GM19099 (cell line): Measurements from ENCODE around the gene FGF12.

Experiments used
- POLR2A ChIP-seq: IDR thresholded peaks from 3 replicates; pipeline ENCODE4 v1.6.1; 2011; ENCODE audit warnings: low read depth; ENCODE audit not compliant: insufficient read length; ENCODE audit errors: extremely low read depth

Gene FGF12

GRCh38 chr3:192171213-192171612 lies 556.1 kb downstream of the FGF12 start:
- no peak for TF ChIP-seq POLR2A

DNA sequence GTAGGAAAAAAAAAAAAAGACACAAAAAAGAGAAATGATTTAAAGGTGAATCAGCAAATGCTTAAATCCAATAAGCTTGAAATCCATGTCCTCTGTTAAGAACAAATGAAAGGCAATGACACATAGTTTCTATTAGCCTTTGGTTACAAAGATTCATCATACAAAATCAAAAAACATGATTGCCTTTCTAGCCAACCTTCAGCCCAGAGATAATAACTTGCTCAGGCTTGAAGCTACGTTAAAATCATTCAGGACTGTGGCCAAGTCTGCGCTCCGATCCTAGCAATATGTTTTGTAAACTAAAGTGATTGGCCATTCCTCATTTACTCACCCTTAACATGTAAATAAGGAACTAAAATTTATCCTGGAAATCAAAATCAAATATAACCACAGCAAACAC lies 556.7 kb downstream of the FGF12 start:
- no peak for TF ChIP-seq POLR2A

DNA sequence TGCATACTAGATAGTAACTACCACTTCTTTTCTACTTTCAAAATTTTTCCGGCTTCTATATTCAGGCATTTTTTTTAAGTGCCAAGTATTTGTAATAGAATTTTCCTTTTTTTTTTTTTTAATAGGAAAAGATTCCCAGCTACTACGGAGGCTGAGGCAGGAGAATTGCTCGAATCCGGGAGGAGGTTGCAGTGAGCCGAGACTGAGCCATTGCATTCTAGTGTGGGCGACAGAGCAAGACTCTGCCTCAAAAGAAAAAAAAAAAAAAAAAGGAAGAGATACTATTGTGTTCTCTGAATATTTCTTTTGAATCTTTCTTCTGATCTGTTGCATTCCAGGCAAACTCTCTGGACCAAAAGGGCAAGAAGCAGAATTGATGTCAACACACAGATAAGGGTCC lies 557.3 kb downstream of the FGF12 start:
- no peak for TF ChIP-seq POLR2A

DNA sequence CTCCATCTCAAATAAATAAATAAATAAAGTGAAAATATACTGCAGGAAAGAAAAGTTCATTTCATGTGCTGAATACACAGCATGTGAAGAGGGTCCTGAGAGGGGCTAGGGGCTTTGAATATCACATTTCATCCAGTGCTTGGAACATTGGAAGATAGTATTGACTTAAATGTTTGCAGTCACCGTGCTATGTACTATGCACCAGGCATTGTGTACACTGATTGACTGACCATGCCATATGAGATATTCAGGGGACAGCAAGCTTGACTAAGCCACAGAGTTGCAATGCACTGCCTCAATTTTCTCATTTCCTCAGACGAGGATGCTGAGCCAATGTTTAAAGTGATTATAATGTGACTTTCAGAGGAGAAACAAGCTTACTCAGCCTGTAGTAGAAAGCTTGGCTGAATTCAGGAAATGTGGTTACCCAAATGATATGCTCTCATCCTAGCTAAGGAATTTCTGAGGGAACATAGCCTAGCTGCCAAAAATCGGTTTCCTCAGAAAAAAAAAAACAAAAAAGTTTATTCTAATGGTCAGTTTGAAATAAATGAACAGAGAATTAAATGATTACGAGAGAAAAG lies 557.9 kb downstream of the FGF12 start:
- no peak for TF ChIP-seq POLR2A

DNA sequence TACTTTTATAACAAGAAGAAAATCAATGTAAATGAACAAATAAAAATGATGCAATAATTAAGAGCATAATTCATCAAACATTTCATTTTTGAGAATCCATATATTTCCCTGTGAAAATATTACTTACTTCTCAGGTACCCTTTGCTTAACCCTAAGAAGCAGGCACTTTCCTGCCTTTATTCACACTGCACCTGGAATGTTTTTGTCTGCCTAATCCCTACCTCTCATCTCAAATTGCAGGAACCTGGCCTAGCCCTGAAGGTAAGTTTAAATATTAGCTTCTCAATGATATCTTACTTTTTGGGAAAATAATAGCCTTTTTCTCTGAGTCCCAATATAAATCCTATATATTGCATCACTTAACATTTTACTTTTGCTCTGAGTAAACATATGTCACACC lies 559.1 kb downstream of the FGF12 start:
- TF ChIP-seq POLR2A = no peak

GRCh38 chr3:192165552-192165951 lies 561.8 kb downstream of the FGF12 start:
- no peak for TF ChIP-seq POLR2A

GRCh38 chr3:192161661-192162060 lies 565.7 kb downstream of the FGF12 start:
- no peak for TF ChIP-seq POLR2A

DNA sequence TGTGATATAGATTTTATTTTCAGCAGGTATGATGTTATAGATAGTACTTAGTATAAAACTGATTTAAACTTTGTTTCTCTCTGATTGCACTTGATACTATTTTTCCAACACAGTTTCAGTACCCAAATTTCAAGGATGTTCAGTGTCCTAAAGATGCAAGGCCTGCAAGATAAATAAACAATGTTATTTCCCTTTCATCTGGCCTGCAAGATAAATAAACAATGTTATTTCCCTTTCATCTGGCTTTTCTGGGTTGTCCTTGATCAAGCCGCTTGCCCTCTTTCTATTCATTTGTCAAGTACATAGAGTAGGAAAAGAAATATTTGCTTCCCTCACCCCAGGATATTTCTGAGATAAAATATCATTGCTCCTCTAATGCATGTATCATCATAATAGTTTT lies 571.0 kb downstream of the FGF12 start:
- no peak for TF ChIP-seq POLR2A

DNA sequence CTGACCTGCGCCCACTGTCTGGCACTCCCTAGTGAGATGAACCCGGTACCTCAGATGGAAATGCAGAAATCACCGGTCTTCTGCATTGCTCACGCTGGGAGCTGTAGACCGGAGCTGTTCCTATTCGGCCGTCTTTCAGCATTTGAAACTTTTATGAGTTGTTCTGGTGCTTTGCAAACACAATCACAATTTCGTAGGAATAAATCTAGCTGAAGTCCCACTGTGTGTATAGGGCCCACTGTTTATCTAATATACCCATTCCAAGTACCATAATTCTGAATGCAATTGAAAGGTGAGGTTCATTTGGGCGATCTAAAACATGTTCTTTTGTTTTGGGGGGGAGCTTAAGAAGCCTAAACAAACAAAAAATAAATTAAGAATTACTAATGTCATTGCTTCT lies 572.1 kb downstream of the FGF12 start:
- TF ChIP-seq POLR2A = no peak

- no peak for TF ChIP-seq POLR2A
Observed at GRCh38 chr3:192133271-192133670, 594.1 kb downstream of the FGF12 start.

GRCh38 chr3:192130534-192131132 lies 596.7 kb downstream of the FGF12 start:
- TF ChIP-seq POLR2A = no peak

GRCh38 chr3:192129586-192129985 lies 597.8 kb downstream of the FGF12 start:
- no peak for TF ChIP-seq POLR2A

- TF ChIP-seq POLR2A = no peak
Observed at GRCh38 chr3:192128922-192129321, 598.4 kb downstream of the FGF12 start.

GRCh38 chr3:192128060-192128459 lies 599.3 kb downstream of the FGF12 start:
- TF ChIP-seq POLR2A = no peak

- TF ChIP-seq POLR2A = no peak
Observed at GRCh38 chr3:192122832-192123594, 604.3 kb downstream of the FGF12 start.

GRCh38 chr3:192121923-192122322 lies 605.4 kb downstream of the FGF12 start:
- TF ChIP-seq POLR2A = no peak
